ENCODE results near the gene ASB2.

The ASB2 gene

DNA sequence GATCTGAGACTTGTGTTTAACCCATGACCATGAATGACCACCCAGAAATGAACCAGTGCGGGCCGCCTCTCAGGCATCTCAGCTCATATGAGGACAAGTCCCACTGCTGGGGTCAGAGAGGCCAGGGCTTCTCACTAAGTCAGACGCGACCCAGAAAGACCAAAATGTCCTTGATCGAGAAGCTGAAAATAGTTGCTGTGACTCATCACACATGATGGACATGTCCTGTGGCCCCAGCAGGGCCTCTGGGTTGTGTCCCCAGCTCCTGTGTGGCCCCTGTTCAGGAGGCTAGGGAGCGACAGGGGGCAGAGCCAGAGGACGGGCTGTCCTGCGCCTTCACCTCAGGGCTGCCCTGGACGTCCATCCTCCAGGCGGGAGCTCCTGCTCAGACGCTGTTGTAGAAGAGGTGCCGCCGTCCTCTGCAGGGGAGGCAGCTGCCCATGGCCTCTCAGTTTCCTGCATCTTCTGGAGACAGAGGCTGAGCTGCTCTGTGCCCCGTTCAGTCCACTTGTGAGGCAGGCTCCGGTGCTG lies 78.2 kb downstream of the ASB2 start:
- no peak for DNase-seq

- no peak for DNase-seq
Observed at GRCh38 chr14:93897476-93897845, 78.9 kb downstream of the ASB2 start.

DNA sequence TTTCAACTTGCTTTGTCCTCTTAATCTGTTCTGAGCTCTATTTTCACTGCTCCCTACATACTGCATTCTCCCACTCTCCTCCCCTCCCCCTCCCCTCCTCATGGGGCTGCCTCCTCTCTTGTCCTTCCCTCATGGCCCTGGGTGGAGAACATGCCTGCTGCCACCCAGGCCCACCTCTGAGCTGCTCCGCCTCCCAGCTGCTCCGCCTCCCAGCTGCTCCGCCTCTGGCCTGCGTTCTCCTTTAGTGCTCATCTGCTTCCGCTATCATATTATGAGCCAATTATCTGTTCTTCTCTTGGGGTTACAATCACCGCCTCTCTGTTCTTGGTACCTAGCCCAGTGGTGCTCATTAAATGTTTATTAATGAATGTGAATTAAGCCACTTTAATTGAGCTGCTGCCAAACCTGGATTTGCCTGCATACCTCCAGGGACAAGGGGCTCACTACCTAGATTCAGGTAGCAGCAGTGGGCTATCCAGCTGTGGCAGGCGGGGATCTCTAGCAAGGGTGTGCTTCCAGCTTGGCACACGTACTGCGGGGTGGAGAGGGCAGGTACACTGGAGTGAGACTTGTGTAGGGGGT lies 81.3 kb downstream of the ASB2 start:
- no peak for DNase-seq

GRCh38 chr14:93893661-93894261 lies 82.6 kb downstream of the ASB2 start:
- DNase-seq, result no peak

DNA sequence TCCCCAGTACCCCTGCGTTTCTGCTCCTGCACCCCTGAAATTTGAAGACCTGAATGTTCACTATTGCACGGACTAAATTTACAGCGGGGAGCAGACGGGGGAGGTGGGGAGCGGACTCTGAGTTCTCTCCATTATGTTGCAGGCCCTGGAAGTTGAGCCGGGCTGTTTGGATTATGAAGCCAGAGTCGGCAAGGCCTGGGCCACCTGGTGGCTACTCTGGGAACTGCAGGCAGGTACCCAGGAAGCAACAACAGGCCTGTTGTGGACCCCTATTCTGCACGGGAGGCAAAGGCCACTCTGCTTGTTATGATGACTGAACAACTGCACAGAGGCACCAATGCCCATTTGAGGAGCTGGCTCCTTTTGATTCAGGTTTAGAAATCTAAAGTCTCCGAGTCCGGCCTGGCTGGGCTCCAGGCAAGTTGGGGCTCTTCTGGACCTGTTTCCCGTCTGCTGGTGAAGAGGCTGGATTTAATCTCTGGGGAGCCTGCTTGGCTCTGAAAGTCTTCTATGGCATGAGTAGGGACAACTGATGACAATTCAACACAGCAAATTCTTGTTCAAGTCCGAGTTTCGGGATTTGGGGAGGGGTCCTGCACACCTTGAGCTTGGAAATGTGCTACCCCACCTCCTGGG lies 83.3 kb downstream of the ASB2 start:
- peak; percentile 62 for DNase-seq

DNA sequence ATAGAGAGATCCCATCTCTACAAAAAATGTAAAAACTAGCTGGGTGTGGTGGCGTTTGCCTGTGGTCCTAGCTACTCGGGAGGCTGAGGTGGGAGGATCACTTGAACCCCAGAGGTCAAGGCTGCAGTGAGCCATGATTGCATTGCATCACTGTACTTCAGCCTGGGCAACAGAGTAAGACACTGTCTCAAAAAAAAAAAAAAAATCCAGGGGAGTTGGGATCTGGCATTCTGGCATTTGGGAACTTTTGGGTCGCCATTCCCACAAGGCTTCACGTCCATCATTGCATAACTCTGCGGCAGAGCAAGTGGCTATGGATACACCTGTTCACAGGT lies 83.9 kb downstream of the ASB2 start:
- no peak for DNase-seq

DNA sequence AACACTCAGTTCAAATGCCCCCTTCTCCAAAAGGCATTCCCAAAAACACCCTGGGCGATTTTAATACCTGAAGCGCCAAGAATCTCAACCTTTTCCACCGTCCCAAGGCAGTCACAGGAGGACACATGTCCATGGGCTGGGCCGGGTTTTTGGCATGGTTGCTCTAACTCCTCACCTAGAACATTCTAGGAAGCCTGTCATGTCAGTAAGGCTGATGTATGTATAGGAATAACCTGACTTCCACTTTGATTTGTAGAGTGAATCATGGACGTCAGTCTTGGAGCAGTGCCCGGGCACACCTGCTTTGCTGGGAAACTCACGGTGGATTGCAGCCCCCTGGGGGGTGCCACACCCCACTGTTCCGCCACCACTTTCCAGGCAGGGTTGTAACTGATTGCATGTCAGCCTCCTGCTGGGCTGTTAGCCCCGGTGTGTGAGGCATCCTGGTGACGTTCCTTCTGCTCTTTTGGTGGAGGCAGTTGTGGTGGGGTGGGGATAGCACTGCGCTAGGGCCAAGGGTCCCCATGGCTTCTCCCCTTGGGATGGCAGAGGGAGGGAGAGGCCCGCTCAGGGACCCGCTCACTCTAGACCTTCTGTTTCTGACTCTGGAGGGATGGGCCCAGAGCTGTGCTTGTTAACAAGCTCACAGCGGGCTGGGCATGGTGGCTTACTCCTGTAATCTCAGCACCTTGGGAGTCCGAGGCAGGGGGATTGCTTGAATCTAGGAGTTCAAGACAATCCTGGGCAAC lies 84.4 kb downstream of the ASB2 start:
- DNase-seq, result no peak

GRCh38 chr14:93889739-93890483 lies 86.5 kb downstream of the ASB2 start:
- DNase-seq, result no peak

DNA sequence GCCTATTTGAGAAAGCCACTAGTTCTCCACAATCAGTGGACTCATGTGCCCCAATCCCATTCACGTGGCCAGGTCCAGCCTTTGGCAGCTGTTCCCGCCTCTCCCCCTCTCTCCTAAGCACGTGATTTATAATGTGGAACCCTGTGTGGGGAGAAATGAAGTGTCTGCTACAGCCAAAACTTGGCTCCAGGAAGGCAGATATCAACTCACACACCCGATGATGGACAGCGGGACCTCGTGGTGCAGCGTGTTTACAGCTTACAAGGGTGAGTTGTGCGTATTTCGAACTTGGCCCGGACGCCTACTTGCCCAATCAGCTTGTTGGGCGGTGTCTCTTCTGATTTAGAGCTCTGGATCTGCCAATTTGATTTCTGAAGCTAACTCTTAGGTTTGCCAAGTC lies 87.4 kb downstream of the ASB2 start:
- no peak for DNase-seq

GRCh38 chr14:93884950-93885349 lies 91.4 kb downstream of the ASB2 start:
- DNase-seq, result no peak
